Coronary artery (tissue), 2 donors: ENCODE measurements around the gene BEAN1.

Experiments
- DNase-seq: peaks from one replicate; pipeline ENCODE4 v3.0.0-alpha.2; 2017; ENCODE audit warnings: low spot score
- H3K27ac ChIP-seq, 2 donors: fragments of 200-600 bp; sonication (generic); one replicate each; pipeline ENCODE4 v1.5.1; 2016 to 2019
- H3K4me3 ChIP-seq: fragments of 200-600 bp; sonication (generic); 2 replicates; pipeline ENCODE4 v1.5.1; 2016; ENCODE audit warnings: mild to moderate bottlenecking, moderate library complexity
- CTCF ChIP-seq: fragments of 200-600 bp; sonication (generic); IDR thresholded peaks from one replicate; pipeline ENCODE4 v1.5.1; 2019; ENCODE audit warnings: antibody characterized with exemption

BEAN1 gene

GRCh38 chr16:66525396-66526180 lies 98.5 kb downstream of the BEAN1 start:
- TF ChIP-seq CTCF: no peak
- no peak overlapping the region for H3K27ac ChIP-seq
- no peak overlapping the region for H3K4me3 ChIP-seq
- DNase-seq: no peak

GRCh38 chr16:66528294-66528693 lies 101.2 kb downstream of the BEAN1 start:
- H3K27ac ChIP-seq: no peak overlapping the region
- TF ChIP-seq CTCF: no peak
- no peak for DNase-seq
- H3K4me3 ChIP-seq: no peak overlapping the region

GRCh38 chr16:66529475-66529874 lies 102.4 kb downstream of the BEAN1 start:
- Histone ChIP-seq H3K27ac (no peak overlapping the region), H3K4me3 (no peak overlapping the region)
- no peak for DNase-seq
- TF ChIP-seq CTCF: no peak
